SK-N-SH (cell line): Measurements from ENCODE around the gene STMN1.

Experiments
- CTCF ChIP-seq: fragments of 200-600 bp; sonication (generic); IDR thresholded peaks from 2 replicates; pipeline ENCODE4 v1.6.1; 2017; ENCODE audit warnings: antibody characterized with exemption, mild to moderate bottlenecking, moderate library complexity
- EZH2phosphoT487 ChIP-seq: fragments of 200-600 bp; sonication (generic); IDR thresholded peaks from 2 replicates; pipeline ENCODE4 v1.6.1; 2017; ENCODE audit warnings: low read depth, mixed run types, mild to moderate bottlenecking, antibody characterized with exemption, moderate library complexity, borderline replicate concordance
- FOXM1 ChIP-seq: IDR thresholded peaks from 2 replicates; pipeline ENCODE4 v1.4.0; 2012; ENCODE audit warnings: low read depth, mild to moderate bottlenecking
- MAX ChIP-seq: IDR thresholded peaks from 2 replicates; pipeline ENCODE4 v1.4.0; 2012; ENCODE audit warnings: low read depth
- MXI1 ChIP-seq: IDR thresholded peaks from 2 replicates; pipeline ENCODE4 v1.6.1; 2012; ENCODE audit warnings: mild to moderate bottlenecking, low read depth, low read length, improper control_type of control experiment
- POLR2AphosphoS5 ChIP-seq: IDR thresholded peaks from 2 replicates; pipeline ENCODE4 v1.6.1; 2012; ENCODE audit warnings: low read depth, low read length
- REST ChIP-seq: IDR thresholded peaks from 2 replicates; pipeline ENCODE4 v1.6.1; 2012; ENCODE audit warnings: mild to moderate bottlenecking, low read depth, low read length, moderate library complexity
- TAF1 ChIP-seq: IDR thresholded peaks from 2 replicates; pipeline ENCODE4 v1.6.1; 2012; ENCODE audit warnings: low read depth, mild to moderate bottlenecking, low read length, moderate library complexity, borderline replicate concordance

- no peak for TF ChIP-seq REST
- no peak for TF ChIP-seq CTCF
- TF ChIP-seq MXI1: no peak
- TF ChIP-seq MAX: no peak
- TF ChIP-seq TAF1: no peak
- TF ChIP-seq EZH2phosphoT487: no peak
- TF ChIP-seq POLR2AphosphoS5: no peak
- no peak for TF ChIP-seq FOXM1
Measured at GRCh38 chr1:25871086-25871703, 35.0 kb downstream of the STMN1 start.
